ENCODE data around the gene LST1. TPM values are rescaled to one million over a fixed set of nuclear protein-coding genes. Genes with fewer than 3 reads are reported as not detected.
A peak's percentile ranks its signal among the peaks of the same experiment; 100 is the strongest.

The LST1 gene
- total and polyA plus RNA-seq, 12 donors = 5.8 to 67.8 (median 20.7) TPM

- Histone ChIP-seq H3K4me1 (replicated peaks in 1 of 2) (no peaks in the 10 kb centered on the region), H3K27me3 (no peaks in the 10 kb centered on the region), H3K9me3 (replicated peaks in 1 of 3) (no peaks in the 10 kb centered on the region), H3K36me3 (replicated peaks in 1 of 2) (peaks cover 0 to 98% of the 10 kb centered on the region in 2 donors), H3K4me3 (no peak overlapping the region), H3K27ac (peak overlapping the region in 1 of 5 donors; percentile 2)
- 77 to 89% (median 82%) methylated on average over 11 of the region's 11 CpGs for WGBS, 4 donors
- DNase-seq = no peak
- intact Hi-C loops (cut with DNase I) = no loop called here
- no peak for TF ChIP-seq CTCF (IDR thresholded peaks at IDR 0.05)
- TF ChIP-seq POLR2A (IDR thresholded peaks at IDR 0.05) = no peak
These were observed 49.0 kb downstream of the LST1 start for GRCh38 chr6:31634969-31635575.

DNA sequence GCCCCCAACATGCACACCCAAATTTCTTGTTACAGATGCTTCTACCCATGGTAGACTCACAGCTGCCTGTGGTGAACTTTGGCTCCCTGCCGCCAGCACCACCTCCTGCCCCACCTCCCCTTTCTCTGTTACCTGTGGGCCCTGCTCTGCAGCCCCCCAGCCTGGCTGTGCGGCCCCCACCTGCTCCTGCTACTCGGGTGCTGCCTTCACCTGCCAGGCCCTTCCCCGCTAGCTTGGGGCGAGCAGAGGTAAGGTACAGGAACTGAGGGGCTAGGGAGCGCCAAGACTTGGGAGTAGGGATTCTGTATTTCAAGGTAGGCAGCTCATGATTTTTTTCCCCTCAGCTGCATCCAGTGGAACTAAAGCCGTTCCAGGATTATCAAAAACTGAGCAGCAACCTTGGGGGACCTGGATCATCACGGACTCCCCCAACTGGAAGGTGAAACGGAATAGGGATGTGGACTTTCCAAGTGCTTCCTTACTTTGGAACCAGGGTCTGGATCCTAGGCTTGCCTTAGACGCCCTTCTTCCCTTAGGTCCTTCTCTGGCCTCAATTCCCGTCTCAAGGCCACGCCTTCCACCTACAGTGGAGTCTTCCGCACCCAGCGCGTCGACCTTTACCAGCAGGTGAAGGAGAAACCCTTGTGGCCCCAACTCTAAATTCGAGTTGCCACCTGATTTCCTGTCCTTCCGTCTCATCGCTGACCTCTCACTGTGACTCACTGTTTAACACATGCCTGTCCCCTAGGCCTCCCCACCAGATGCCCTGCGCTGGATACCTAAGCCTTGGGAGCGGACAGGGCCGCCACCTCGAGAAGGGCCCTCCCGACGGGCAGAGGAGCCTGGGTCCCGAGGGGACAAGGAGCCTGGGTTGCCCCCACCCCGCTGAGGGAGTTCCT, 50.9 kb downstream of the LST1 start:
- WGBS, 4 donors = 57 to 65% (median 63%) methylated on average over 17 to 27 of the region's 27 CpGs
- Histone ChIP-seq H3K27ac (peak overlapping the region in 4 of 5 donors; percentile 4 to 66 (median 47)), H3K36me3 (replicated peaks in 1 of 2) (peaks cover 0 to 98% of the 10 kb centered on the region in 2 donors)

More for the DNA sequence above, 50.9 kb downstream of the LST1 start:
- Histone ChIP-seq H3K4me3 (no peak overlapping the region), H3K9me3 (replicated peaks in 1 of 3) (no peaks in the 10 kb centered on the region), H3K27me3 (no peaks in the 10 kb centered on the region), H3K4me1 (replicated peaks in 1 of 2) (no peaks in the 10 kb centered on the region)
- intact Hi-C loops (cut with DNase I) = no loop called here
- TF ChIP-seq CTCF (IDR thresholded peaks at IDR 0.05) (no peak), POLR2A (IDR thresholded peaks at IDR 0.05) (no peak)
- peak in 5 of 7 donors; percentile 51 to 59 (median 58) for DNase-seq

Small RNA genes lying within 50 kb of the gene (microRNA-seq; reads per million reads assigned to microRNA genes)
- 0 to 0.45 (median 0) reads per million in 3 donors for gene MIR6832

Small RNA genes lying within 50 kb of the gene (small RNA-seq; reads per million reads assigned to genes)
- gene MIR6832 = 0 reads per million in 2 donors
- 4.4 to 4.6 reads per million in 2 donors for gene SNORA38
- 193 to 247 reads per million in 2 donors for gene SNORD117
- gene SNORD84 = 0 reads per million in 2 donors
- gene UQCRHP1 = 0 reads per million in 2 donors

Other genes with a start within 250 kb of the LST1 start
Only the 30 nearest of the 35 such genes appear.
- 10 to 100 TPM; 12.2 to 58.7 (median 29.1) TPM for gene MICA, start 182.7 kb upstream of the LST1 start, total RNA-seq
- gene MICA, start 182.7 kb upstream of the LST1 start, polyA plus RNA-seq = 10 to 100 TPM; 36.0 to 66.0 (median 45.6) TPM
- gene MICB, start 88.1 kb upstream of the LST1 start, total RNA-seq = 1 to 10 TPM; 1.1 to 3.3 (median 3.0) TPM
- gene MICB, start 88.1 kb upstream of the LST1 start, polyA plus RNA-seq = 1 to 10 TPM in 2 of 3 donors, under 1 TPM in 1; 0.57 to 3.0 (median 2.7) TPM
- not detected for gene MCCD1, start 57.3 kb upstream of the LST1 start, total RNA-seq
- not detected for gene MCCD1, start 57.3 kb upstream of the LST1 start, polyA plus RNA-seq
- gene DDX39B, start 44.3 kb upstream of the LST1 start, total RNA-seq = 100 to 1,000 TPM; 155 to 345 (median 287) TPM
- gene DDX39B, start 44.3 kb upstream of the LST1 start, polyA plus RNA-seq = 100 to 1,000 TPM; 167 to 969 (median 968) TPM
- gene ATP6V1G2, start 39.7 kb upstream of the LST1 start, total RNA-seq = 1 to 10 TPM in 7 of 9 donors, under 1 TPM in 2; 0.87 to 4.8 (median 2.8) TPM
- 1 to 10 TPM; 2.8 to 6.6 (median 5.6) TPM for gene ATP6V1G2, start 39.7 kb upstream of the LST1 start, polyA plus RNA-seq
- 10 to 100 TPM; 15.1 to 33.6 (median 27.9) TPM for gene NFKBIL1, start 38.7 kb upstream of the LST1 start, total RNA-seq
- 10 to 100 TPM in 2 of 3 donors, 1 to 10 TPM in 1; 5.0 to 46.2 (median 27.6) TPM for gene NFKBIL1, start 38.7 kb upstream of the LST1 start, polyA plus RNA-seq
- 1 to 10 TPM in 2 of 9 donors, not detected in 7; 1.2 to 1.4 TPM for gene LTA, start 14.0 kb upstream of the LST1 start, total RNA-seq
- gene LTA, start 14.0 kb upstream of the LST1 start, polyA plus RNA-seq = under 1 TPM in 2 of 3 donors, not detected in 1; 0.20 to 0.72 TPM
- 1 to 10 TPM in 5 of 9 donors, under 1 TPM in 3, not detected in 1; 0.33 to 3.2 (median 1.2) TPM for gene TNF, start 10.7 kb upstream of the LST1 start, total RNA-seq
- gene TNF, start 10.7 kb upstream of the LST1 start, polyA plus RNA-seq = 1 to 10 TPM in 1 of 3 donors, under 1 TPM in 2; 0.22 to 1.0 (median 0.81) TPM
- 1 to 10 TPM in 3 of 9 donors, under 1 TPM in 3, not detected in 3; 0.35 to 4.3 (median 0.95) TPM for gene LTB, start 3.9 kb upstream of the LST1 start, total RNA-seq
- 1 to 10 TPM in 2 of 3 donors, under 1 TPM in 1; 0.31 to 6.7 (median 4.8) TPM for gene LTB, start 3.9 kb upstream of the LST1 start, polyA plus RNA-seq
- gene NCR3, start 6.7 kb downstream of the LST1 start, total RNA-seq = under 1 TPM in 1 of 9 donors, not detected in 8; 0.46 TPM
- under 1 TPM in 2 of 3 donors, not detected in 1; 0.10 to 0.24 TPM for gene NCR3, start 6.7 kb downstream of the LST1 start, polyA plus RNA-seq
- 100 to 1,000 TPM in 1 of 9 donors, 10 to 100 TPM in 8; 15.3 to 104 (median 64.7) TPM for gene AIF1, start 29.0 kb downstream of the LST1 start, total RNA-seq
- 10 to 100 TPM; 61.4 to 81.6 (median 73.0) TPM for gene AIF1, start 29.0 kb downstream of the LST1 start, polyA plus RNA-seq
- gene PRRC2A, start 34.4 kb downstream of the LST1 start, total RNA-seq = 100 to 1,000 TPM in 5 of 9 donors, 10 to 100 TPM in 4; 31.9 to 198 (median 103) TPM
- 100 to 1,000 TPM in 2 of 3 donors, 10 to 100 TPM in 1; 55.6 to 419 (median 330) TPM for gene PRRC2A, start 34.4 kb downstream of the LST1 start, polyA plus RNA-seq
- gene BAG6, start 66.4 kb downstream of the LST1 start, total RNA-seq = 100 to 1,000 TPM; 113 to 336 (median 299) TPM
- 100 to 1,000 TPM; 170 to 799 (median 668) TPM for gene BAG6, start 66.4 kb downstream of the LST1 start, polyA plus RNA-seq
- gene APOM, start 69.6 kb downstream of the LST1 start, total RNA-seq = 1 to 10 TPM in 8 of 9 donors, not detected in 1; 2.3 to 4.7 (median 3.7) TPM
- gene APOM, start 69.6 kb downstream of the LST1 start, polyA plus RNA-seq = 10 to 100 TPM in 2 of 3 donors, 1 to 10 TPM in 1; 6.4 to 18.2 (median 10.7) TPM
- gene C6orf47, start 74.5 kb downstream of the LST1 start, total RNA-seq = 10 to 100 TPM; 23.8 to 37.0 (median 27.2) TPM
- 10 to 100 TPM; 17.9 to 23.6 (median 20.0) TPM for gene C6orf47, start 74.5 kb downstream of the LST1 start, polyA plus RNA-seq
- gene GPANK1, start 78.7 kb downstream of the LST1 start, total RNA-seq = 10 to 100 TPM; 10.2 to 61.2 (median 16.9) TPM
- gene GPANK1, start 78.7 kb downstream of the LST1 start, polyA plus RNA-seq = 10 to 100 TPM in 2 of 3 donors, 1 to 10 TPM in 1; 7.4 to 18.3 (median 17.6) TPM
- 100 to 1,000 TPM; 142 to 324 (median 177) TPM for gene CSNK2B, start 79.8 kb downstream of the LST1 start, total RNA-seq
- gene CSNK2B, start 79.8 kb downstream of the LST1 start, polyA plus RNA-seq = 100 to 1,000 TPM; 171 to 239 (median 236) TPM
- 10 to 100 TPM in 1 of 9 donors, 1 to 10 TPM in 6, under 1 TPM in 2; 0.48 to 13.3 (median 3.4) TPM for gene LY6G5B, start 83.7 kb downstream of the LST1 start, total RNA-seq
- gene LY6G5B, start 83.7 kb downstream of the LST1 start, polyA plus RNA-seq = 10 to 100 TPM in 1 of 3 donors, 1 to 10 TPM in 2; 4.2 to 13.4 (median 8.1) TPM
- 1 to 10 TPM in 5 of 9 donors, under 1 TPM in 3, not detected in 1; 0.39 to 2.5 (median 1.8) TPM for gene LY6G5C, start 94.8 kb downstream of the LST1 start, total RNA-seq
- gene LY6G5C, start 94.8 kb downstream of the LST1 start, polyA plus RNA-seq = 1 to 10 TPM in 2 of 3 donors, under 1 TPM in 1; 0.75 to 3.6 (median 3.1) TPM
- 10 to 100 TPM; 48.0 to 64.4 (median 54.9) TPM for gene ABHD16A, start 117.0 kb downstream of the LST1 start, total RNA-seq
- gene ABHD16A, start 117.0 kb downstream of the LST1 start, polyA plus RNA-seq = 10 to 100 TPM; 38.7 to 73.1 (median 62.9) TPM
- under 1 TPM in 1 of 9 donors, not detected in 8; 0.44 TPM for gene LY6G6F, start 120.6 kb downstream of the LST1 start, total RNA-seq
- gene LY6G6F, start 120.6 kb downstream of the LST1 start, polyA plus RNA-seq = not detected
- gene LY6G6D, start 129.1 kb downstream of the LST1 start, total RNA-seq = not detected
- gene LY6G6D, start 129.1 kb downstream of the LST1 start, polyA plus RNA-seq = not detected
- gene LY6G6C, start 135.5 kb downstream of the LST1 start, total RNA-seq = not detected
- gene LY6G6C, start 135.5 kb downstream of the LST1 start, polyA plus RNA-seq = not detected
- under 1 TPM in 2 of 9 donors, not detected in 7; 0.22 to 0.65 TPM for gene MPIG6B, start 137.1 kb downstream of the LST1 start, total RNA-seq
- under 1 TPM in 2 of 3 donors, not detected in 1; 0.07 to 0.08 TPM for gene MPIG6B, start 137.1 kb downstream of the LST1 start, polyA plus RNA-seq
- gene DDAH2, start 143.0 kb downstream of the LST1 start, total RNA-seq = 10 to 100 TPM; 21.1 to 52.7 (median 31.5) TPM
- 100 to 1,000 TPM in 2 of 3 donors, 1 to 10 TPM in 1; 6.4 to 202 (median 138) TPM for gene DDAH2, start 143.0 kb downstream of the LST1 start, polyA plus RNA-seq
- 100 to 1,000 TPM; 176 to 426 (median 217) TPM for gene CLIC1, start 150.3 kb downstream of the LST1 start, total RNA-seq
- gene CLIC1, start 150.3 kb downstream of the LST1 start, polyA plus RNA-seq = 100 to 1,000 TPM; 109 to 252 (median 146) TPM
- gene MSH5, start 153.7 kb downstream of the LST1 start, total RNA-seq = 10 to 100 TPM in 3 of 9 donors, 1 to 10 TPM in 6; 3.0 to 16.7 (median 5.9) TPM
- gene MSH5, start 153.7 kb downstream of the LST1 start, polyA plus RNA-seq = 10 to 100 TPM in 2 of 3 donors, 1 to 10 TPM in 1; 3.6 to 24.5 (median 16.8) TPM
- 1 to 10 TPM in 1 of 9 donors, under 1 TPM in 3, not detected in 5; 0.46 to 2.3 (median 0.84) TPM for gene SAPCD1, start 176.4 kb downstream of the LST1 start, total RNA-seq
- gene SAPCD1, start 176.4 kb downstream of the LST1 start, polyA plus RNA-seq = 10 to 100 TPM in 1 of 3 donors, 1 to 10 TPM in 1, under 1 TPM in 1; 0.75 to 17.2 (median 6.0) TPM
- gene VWA7, start 191.1 kb downstream of the LST1 start, total RNA-seq = 1 to 10 TPM in 2 of 9 donors, under 1 TPM in 7; 0.17 to 2.3 (median 0.36) TPM
- 1 to 10 TPM in 2 of 3 donors, under 1 TPM in 1; 0.74 to 8.1 (median 1.1) TPM for gene VWA7, start 191.1 kb downstream of the LST1 start, polyA plus RNA-seq
- 10 to 100 TPM; 15.0 to 90.8 (median 54.9) TPM for gene VARS1, start 209.5 kb downstream of the LST1 start, total RNA-seq
- gene VARS1, start 209.5 kb downstream of the LST1 start, polyA plus RNA-seq = 10 to 100 TPM; 58.6 to 74.6 (median 59.2) TPM